Cardiac fibroblast (primary cell): ENCODE data around the gene E2F3.
"Not testable (repeated sequence)": the region's sequence is repeated elsewhere in the genome, so short reads cannot be mapped to it uniquely, and the experiment has no call there.

Experiments
- DNase-seq, 2 donors: peaks; one replicate each; pipeline versions ENCODE4 v3.0.0 to v3.0.0-alpha.2; 2010; ENCODE audit warnings: low read depth in 2 of 2
- H3K4me3 ChIP-seq, 2 donors: replicated peaks in 1 of 2; 1 replicate in 1 of 2; 2 replicates in 1 of 2; pipeline ENCODE4 v1.5.1; 2011; ENCODE audit warnings: low read depth in 2 of 2, low read length in 2 of 2, mild to moderate bottlenecking in 2 of 2, moderate library complexity in 1 of 2
- TF ChIP-seq, protein P1 (sequence below): IDR thresholded peaks from one replicate; pipeline ENCODE4 v1.5.1; 2011; ENCODE audit warnings: low read depth, mild to moderate bottlenecking, low read length, inconsistent platforms

E2F3 gene

DNA sequence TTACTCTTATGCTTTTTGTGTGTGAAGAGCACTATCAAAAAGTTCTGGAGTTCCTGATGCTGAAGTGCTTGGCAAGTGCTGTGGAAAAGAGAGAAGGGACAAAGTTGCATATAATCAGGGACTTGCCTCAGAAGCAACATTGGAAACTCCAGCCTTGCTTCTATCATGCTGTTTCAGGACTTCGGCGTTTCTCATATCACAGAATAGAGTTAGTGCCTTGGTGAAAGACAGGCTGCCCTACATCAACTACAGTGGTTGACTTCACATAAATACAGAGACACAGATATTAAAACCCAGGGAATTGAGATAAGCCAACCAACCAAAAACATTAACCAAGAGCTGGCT, 96.3 kb downstream of the E2F3 start:
- DNase-seq = no peak
- H3K4me3 ChIP-seq = no peak overlapping the region
- TF ChIP-seq, protein P1, sequence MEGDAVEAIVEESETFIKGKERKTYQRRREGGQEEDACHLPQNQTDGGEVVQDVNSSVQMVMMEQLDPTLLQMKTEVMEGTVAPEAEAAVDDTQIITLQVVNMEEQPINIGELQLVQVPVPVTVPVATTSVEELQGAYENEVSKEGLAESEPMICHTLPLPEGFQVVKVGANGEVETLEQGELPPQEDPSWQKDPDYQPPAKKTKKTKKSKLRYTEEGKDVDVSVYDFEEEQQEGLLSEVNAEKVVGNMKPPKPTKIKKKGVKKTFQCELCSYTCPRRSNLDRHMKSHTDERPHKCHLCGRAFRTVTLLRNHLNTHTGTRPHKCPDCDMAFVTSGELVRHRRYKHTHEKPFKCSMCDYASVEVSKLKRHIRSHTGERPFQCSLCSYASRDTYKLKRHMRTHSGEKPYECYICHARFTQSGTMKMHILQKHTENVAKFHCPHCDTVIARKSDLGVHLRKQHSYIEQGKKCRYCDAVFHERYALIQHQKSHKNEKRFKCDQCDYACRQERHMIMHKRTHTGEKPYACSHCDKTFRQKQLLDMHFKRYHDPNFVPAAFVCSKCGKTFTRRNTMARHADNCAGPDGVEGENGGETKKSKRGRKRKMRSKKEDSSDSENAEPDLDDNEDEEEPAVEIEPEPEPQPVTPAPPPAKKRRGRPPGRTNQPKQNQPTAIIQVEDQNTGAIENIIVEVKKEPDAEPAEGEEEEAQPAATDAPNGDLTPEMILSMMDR = no peak

DNA sequence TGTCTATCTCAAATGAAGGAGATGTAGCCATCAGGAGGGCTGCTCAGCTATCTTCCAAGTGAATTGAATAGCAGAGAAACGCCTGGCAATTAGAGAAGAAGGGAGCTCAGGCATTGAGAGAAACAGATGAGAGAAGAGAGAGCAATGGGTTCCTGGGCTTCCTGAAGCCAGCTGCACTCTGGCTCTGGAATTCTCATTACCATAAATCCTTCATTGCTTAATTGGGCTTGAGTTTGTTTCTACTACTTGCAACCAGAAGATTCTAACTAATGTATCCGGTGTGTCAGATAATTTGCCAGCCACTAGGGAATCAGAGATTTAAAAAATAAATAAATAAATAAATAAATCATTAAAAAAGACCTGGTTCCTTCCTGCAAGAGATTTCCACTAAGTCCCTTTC, 107.5 kb downstream of the E2F3 start:
- DNase-seq = no peak
- TF ChIP-seq, protein P1 = no peak
- no peak overlapping the region for H3K4me3 ChIP-seq

DNA sequence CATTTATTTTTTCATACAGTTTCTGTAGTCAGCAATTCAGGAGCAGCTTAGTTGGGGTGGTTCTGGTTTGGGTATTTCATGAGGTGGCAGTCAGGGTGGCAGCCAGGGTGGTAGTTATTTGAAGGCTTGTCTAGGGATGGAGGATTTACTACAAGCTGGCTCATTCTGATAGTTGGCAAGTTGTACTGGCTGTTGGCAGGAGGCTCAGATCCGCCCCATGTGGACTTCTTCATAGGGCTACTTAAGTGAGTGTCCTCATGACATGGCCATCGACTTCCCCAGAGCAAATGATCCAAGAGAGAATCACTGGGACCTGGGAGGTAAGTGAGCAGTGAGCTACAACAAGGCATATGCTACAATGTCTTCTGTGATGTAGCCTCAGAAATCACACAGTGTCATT, 110.2 kb downstream of the E2F3 start:
- TF ChIP-seq, protein P1 = no peak
- no peak for DNase-seq
- no peak overlapping the region for H3K4me3 ChIP-seq

- not testable (repeated sequence) for H3K4me3 ChIP-seq, DNase-seq
Measured at GRCh38 chr6:20525208-20525607, 123.5 kb downstream of the E2F3 start.

GRCh38 chr6:20529086-20529448, 127.4 kb downstream of the E2F3 start:
- not testable (repeated sequence) for H3K4me3 ChIP-seq
- DNase-seq = peak; percentile 57 to 68
- TF ChIP-seq, protein P1 = peak; percentile 47

GRCh38 chr6:20532881-20533280, 131.2 kb downstream of the E2F3 start:
- TF ChIP-seq, protein P1 = no peak
- no peak for DNase-seq
- H3K4me3 ChIP-seq = no peak overlapping the region

- DNase-seq = no peak
- TF ChIP-seq, protein P1 = no peak
- H3K4me3 ChIP-seq = peak overlapping the region; percentile 73 to 87
Measured at GRCh38 chr6:20533746-20534294, 132.1 kb downstream of the E2F3 start.
